Epithelial cell of proximal tubule (primary cell): ENCODE results near the gene TMTC1. TPM values are rescaled to one million over a fixed set of nuclear protein-coding genes. Genes with fewer than 3 reads are reported as not detected.

ENCODE experiments used
- DNase-seq: peaks from one replicate; pipeline ENCODE4 v3.0.0-alpha.2; 2011; ENCODE audit warnings: low read depth
- H3K4me3 ChIP-seq: 2 replicates; pipeline ENCODE4 v1.5.1; 2011; ENCODE audit warnings: low read depth, mild to moderate bottlenecking, low read length
- CTCF ChIP-seq: conservative IDR thresholded peaks from 2 replicates; pipeline ENCODE4 v1.5.1; 2012; ENCODE audit warnings: low read depth, mild to moderate bottlenecking, low read length
- total RNA-seq: library from RNA; depleted of rRNA; stranded (reverse); fragments of >200 nt; gene quantifications from 2 replicates; pipeline ENCODE4 v1.2.3, GENCODE V29; 2015

Gene TMTC1
- total RNA-seq, 1 donor from 2014 or later, result 0.40 TPM

- no peak for TF ChIP-seq CTCF
- H3K4me3 ChIP-seq, result no peak overlapping the region
- DNase-seq, result no peak
Observed at GRCh38 chr12:29610473-29611170, 173.1 kb downstream of the TMTC1 start.

GRCh38 chr12:29609431-29610215 lies 174.1 kb downstream of the TMTC1 start:
- no peak overlapping the region for H3K4me3 ChIP-seq
- no peak for DNase-seq
- TF ChIP-seq CTCF, result no peak

GRCh38 chr12:29608581-29608980 lies 175.2 kb downstream of the TMTC1 start:
- H3K4me3 ChIP-seq, result no peak overlapping the region
- no peak for DNase-seq
- TF ChIP-seq CTCF, result no peak

GRCh38 chr12:29599381-29599780 lies 184.4 kb downstream of the TMTC1 start:
- no peak overlapping the region for H3K4me3 ChIP-seq
- DNase-seq, result no peak
- no peak for TF ChIP-seq CTCF

- H3K4me3 ChIP-seq, result no peak overlapping the region
- DNase-seq, result no peak
- TF ChIP-seq CTCF, result no peak
Observed at GRCh38 chr12:29595071-29595755, 188.5 kb downstream of the TMTC1 start.

GRCh38 chr12:29593001-29593400 lies 190.7 kb downstream of the TMTC1 start:
- no peak for DNase-seq
- TF ChIP-seq CTCF, result no peak
- no peak overlapping the region for H3K4me3 ChIP-seq
